NB4 (cell line): ENCODE results near the gene BRME1.

ENCODE experiments used
- DNase-seq: peaks from one replicate; pipeline ENCODE4 v3.0.0; 2010; ENCODE audit warnings: low read depth
- H3K4me3 ChIP-seq: one replicate; pipeline ENCODE4 v1.5.1; 2011; ENCODE audit warnings: mild to moderate bottlenecking, low read depth, low read length, moderate library complexity
- MYC ChIP-seq: IDR thresholded peaks from 2 replicates; pipeline ENCODE4 v1.6.1; 2011; ENCODE audit warnings: low read depth, low read length
- POLR2A ChIP-seq: IDR thresholded peaks from 2 replicates; pipeline ENCODE4 v1.6.1; 2011; ENCODE audit warnings: mild to moderate bottlenecking; ENCODE audit not compliant: insufficient read length; ENCODE audit errors: extremely low read depth
- TF ChIP-seq, protein P1 (sequence below): IDR thresholded peaks from one replicate; pipeline ENCODE4 v1.5.1; 2012; ENCODE audit warnings: low read depth, low read length
- TF ChIP-seq, protein P2 (sequence below): IDR thresholded peaks from 2 replicates; pipeline ENCODE4 v1.6.1; 2011; ENCODE audit warnings: low read depth, low read length

The BRME1 gene

DNA sequence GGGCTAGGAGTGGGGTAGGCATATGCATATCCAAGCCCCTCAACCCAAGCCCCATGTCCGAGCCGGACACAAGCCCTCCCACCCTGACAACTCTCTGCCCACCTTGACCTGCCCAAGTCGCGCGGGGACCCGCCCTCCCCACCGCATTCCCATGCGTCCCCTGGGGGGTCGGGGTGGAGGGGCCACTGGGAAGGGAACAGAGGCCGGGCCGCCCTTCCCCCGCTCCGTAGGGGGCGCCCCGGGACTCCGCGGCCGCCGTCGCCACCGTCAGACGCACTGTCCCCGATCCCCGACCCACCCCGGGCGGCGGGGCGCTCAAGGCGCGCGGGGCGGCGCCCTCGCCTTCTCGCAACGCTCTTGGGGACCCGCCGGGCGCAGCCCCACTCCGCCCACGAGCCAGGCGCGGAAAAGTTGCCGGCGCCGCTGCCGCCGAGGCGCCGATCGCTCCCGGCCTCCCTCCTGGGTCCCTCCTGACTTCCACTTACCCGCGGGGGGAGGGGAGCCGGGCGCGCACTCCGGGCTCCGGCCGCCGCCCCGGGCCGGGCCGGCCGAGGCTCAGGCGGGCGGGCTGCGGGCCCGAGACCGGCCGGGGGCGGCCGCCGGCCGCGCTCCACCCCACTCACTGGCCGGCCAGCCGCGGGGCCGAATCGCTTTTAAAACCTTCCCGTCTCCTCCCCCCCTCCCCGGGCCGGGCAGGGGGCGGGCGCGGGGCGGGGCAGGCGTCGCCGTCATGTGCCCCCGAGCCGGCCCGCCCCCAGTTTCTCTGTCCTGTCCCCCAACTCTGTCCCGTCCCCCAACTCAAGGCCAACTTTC, 63.4 kb downstream of the BRME1 start:
- peak; percentile 77 for DNase-seq
- peak; percentile 86 for TF ChIP-seq POLR2A
- no peak for TF ChIP-seq MYC
- peak overlapping the region; percentile 83 for H3K4me3 ChIP-seq

DNA sequence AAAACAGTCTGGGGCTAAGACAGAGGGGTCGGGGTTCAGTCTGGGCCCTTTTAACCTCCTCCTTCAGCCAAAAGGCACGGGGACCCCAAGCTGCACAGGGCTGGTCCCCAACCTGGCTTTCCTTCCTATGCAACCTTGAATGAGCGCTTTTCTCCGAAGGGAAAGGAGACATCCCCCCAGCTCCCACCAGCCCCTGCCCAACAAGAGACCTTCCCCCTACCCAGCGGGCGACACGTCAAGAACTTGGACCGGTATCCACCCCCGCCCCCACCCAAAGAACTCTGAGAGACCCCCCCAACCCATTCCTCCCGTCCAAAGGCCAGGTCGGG, 64.0 kb downstream of the BRME1 start:
- TF ChIP-seq, protein P1, sequence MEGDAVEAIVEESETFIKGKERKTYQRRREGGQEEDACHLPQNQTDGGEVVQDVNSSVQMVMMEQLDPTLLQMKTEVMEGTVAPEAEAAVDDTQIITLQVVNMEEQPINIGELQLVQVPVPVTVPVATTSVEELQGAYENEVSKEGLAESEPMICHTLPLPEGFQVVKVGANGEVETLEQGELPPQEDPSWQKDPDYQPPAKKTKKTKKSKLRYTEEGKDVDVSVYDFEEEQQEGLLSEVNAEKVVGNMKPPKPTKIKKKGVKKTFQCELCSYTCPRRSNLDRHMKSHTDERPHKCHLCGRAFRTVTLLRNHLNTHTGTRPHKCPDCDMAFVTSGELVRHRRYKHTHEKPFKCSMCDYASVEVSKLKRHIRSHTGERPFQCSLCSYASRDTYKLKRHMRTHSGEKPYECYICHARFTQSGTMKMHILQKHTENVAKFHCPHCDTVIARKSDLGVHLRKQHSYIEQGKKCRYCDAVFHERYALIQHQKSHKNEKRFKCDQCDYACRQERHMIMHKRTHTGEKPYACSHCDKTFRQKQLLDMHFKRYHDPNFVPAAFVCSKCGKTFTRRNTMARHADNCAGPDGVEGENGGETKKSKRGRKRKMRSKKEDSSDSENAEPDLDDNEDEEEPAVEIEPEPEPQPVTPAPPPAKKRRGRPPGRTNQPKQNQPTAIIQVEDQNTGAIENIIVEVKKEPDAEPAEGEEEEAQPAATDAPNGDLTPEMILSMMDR = no peak
- TF ChIP-seq, protein P2, sequence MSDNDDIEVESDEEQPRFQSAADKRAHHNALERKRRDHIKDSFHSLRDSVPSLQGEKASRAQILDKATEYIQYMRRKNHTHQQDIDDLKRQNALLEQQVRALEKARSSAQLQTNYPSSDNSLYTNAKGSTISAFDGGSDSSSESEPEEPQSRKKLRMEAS = no peak
- TF ChIP-seq MYC = no peak
- no peak for TF ChIP-seq POLR2A
- DNase-seq = peak; percentile 47
- peak overlapping the region; percentile 83 for H3K4me3 ChIP-seq

DNA sequence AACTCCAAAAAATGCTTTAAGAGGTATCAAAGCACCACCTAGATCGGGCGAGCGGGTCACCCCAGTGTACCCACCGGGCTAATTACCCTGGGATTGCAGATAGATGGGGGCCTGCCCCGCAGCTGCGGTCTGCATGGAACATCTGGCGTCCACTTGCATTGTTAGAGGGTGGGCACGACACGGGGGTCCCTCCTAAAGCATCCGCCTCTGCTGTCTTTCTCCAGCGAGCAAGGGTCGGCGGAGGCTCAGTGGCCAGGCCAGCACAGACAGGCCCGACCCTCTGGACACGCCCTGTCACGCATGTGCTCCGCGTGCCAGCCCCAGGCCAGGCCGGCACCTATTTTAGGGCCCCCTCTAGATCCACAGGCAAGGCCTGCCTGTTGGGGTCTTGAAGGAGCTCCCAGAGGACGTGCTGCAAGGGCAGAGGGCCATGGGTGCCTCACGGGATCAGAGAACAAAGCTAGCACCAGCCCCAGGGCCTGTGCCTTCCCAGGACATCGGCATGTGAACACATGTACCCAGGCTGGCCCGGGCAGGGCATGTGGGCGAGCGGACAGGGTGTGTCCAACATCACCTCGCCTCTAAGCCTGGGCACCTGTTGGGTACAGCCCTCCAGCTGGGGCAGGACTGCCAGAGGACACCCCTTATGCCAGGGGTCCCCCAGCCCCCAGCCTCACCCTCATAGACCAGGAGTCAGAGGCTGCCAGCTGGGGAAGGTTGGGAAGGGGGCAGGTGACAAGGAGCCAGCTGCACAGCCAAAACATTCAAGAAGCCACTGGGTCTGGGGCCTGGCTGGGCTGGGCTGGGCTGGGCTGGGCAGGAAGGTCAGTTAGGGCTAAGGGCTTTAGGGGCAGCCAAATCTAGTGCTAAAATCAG, 64.6 kb downstream of the BRME1 start:
- DNase-seq = peak; percentile 63
- TF ChIP-seq MYC (peak; percentile 56; the same call in 1 of the 2 replicates), POLR2A (peak; percentile 48)
- TF ChIP-seq, protein P2 = peak; percentile 73
- TF ChIP-seq, protein P1 = no peak
- peak overlapping the region; percentile 83 for H3K4me3 ChIP-seq

DNA sequence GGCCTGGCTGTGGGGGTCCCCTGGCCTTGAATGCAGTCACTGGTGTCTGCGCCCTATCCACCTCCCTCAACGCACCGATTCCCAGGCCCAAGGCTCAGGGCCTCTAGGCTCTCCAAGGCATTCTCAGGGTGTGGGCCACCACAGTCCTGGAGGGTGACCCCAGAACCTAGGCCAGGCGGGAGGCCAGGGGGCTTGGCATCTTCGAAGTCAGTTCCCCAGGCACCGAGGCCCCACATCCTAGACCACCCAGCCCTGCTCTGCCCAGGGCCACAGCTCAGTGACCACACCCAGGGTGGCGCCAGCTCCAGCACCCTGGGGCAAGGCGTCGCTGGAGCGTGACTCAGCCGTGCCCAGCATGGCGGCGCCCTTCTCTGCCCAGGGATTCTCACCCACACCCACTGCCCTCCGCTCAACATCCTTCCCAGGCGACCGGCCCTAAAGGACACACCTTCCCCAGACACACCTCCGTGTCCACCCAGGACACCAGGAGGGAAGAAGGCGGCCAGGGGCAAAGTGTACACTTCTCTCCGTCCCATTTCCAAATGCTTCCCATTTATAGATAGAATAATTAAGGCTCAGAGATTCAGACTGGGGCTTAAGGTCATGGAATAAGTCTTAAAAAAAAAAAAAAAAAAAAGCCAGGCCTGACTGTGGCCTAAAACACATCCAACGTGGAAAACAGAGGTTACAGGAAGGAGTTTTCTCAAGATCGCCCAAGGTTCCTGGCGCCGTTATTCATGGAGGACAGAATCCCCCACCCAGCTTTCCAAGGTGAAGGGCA, 65.4 kb downstream of the BRME1 start:
- peak; percentile 68 for DNase-seq
- H3K4me3 ChIP-seq = peak overlapping the region; percentile 83
- TF ChIP-seq POLR2A (peak; percentile 10), MYC (no peak)
- TF ChIP-seq, protein P2 = peak; percentile 37; the same call in 1 of the 2 replicates

DNA sequence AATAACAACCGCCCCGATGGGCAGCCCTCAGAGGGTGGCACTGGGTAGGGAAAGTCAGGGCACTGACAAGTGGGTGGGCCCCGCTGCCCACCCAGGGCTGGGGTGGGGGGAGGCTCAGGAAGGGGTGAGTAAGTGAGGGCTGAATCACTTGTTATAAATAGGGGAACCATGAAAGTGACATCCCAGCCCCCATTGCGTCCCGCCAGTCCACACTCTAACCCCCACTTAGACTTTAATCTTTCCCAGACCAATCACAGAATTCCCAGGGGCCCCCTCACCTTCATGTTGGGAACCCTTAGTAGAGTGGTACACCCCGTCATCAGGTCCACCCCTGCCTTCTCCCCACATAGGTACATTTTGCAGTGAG, 66.0 kb downstream of the BRME1 start:
- H3K4me3 ChIP-seq = peak overlapping the region; percentile 83
- no peak for DNase-seq
- TF ChIP-seq, protein P2 = peak; percentile 36; the same call in 1 of the 2 replicates
- no peak for TF ChIP-seq POLR2A
- TF ChIP-seq, protein P1 = no peak
- 0 out of 2 replicates have a peak, but pooled peaks have one; percentile 28 for TF ChIP-seq MYC

DNA sequence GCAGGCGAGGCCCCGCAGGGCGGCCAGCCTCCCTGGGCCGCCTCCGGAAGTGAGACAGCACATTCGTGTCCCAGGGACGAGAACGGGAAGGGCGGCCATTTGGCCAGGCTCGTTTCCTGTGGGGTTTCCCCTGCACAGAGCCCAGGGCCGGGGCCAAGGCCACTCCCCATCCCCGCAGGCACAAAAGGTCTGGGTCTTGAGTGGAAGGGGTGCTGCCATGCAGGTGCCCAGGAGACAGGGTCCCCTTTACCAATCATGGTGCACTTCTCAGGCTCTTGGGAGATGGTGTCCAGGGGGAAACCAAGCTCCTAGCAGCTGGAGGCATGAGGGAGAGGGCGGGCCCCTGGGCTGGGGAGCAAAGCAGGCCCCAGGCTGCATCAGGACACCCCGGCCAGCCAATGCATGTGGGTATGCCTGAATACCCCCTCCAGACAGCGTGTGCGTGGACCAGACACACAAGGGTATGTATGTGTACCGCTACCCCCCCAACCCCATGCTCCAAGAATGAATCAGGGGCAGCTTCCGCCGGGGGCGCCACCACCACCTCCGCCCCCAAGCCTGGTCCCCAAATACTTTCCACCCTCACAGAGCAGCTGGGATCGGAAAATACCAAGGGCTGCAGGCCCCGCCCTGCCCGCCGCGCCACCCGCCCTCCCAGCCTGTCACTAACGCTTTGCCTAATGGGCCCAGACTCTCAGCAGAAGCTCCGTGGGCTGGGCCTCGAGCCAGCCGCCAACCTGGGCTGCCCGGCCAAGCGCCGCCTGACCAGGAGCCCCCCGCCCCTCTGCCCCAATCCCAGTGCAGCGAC, 66.6 kb downstream of the BRME1 start:
- DNase-seq = peak; percentile 96
- TF ChIP-seq, protein P2 = peak; percentile 53
- TF ChIP-seq, protein P1 = no peak
- TF ChIP-seq POLR2A = peak; percentile 56
- TF ChIP-seq MYC = 0 out of 2 replicates have a peak, but pooled peaks have one; percentile 45
- H3K4me3 ChIP-seq = peak overlapping the region; percentile 83
